HepG2 (cell line): ENCODE results near the gene MGAT1. TPM values are rescaled to one million over a fixed set of nuclear protein-coding genes. Genes with fewer than 3 reads are reported as not detected.
"Not testable (repeated sequence)": the region's sequence is repeated elsewhere in the genome, so short reads cannot be mapped to it uniquely, and the experiment has no call there.

Source experiments
- ATAC-seq: fragments of 200-7000 bp; cut with Tn5 transposase; 3 replicates; pipeline ENCODE4 v1.9.1; 2020; ENCODE audit warnings: mild to moderate bottlenecking, moderate library complexity
- BruUV-seq: library from RNA; stranded (reverse); fragments of 400-500 nt; replicated peaks from 2 replicates; lab custom pipeline; 2021; lab: Mats Ljungman, UMichigan
- CTCF ChIA-PET: fragments of 300-600 bp; formaldehyde crosslinking; extraction: SDS; loops from one replicate; lab custom pipeline; 2021; ENCODE audit warnings: low total read pairs, inconsistent platforms, low intra/inter-chr PET ratio; lab: Yijun Ruan, JAX
- POLR2A ChIA-PET: fragments of 350-600 bp; sonication (Branson Sonifier 250); formaldehyde crosslinking; loops from one replicate; lab custom pipeline; 2020; ENCODE audit warnings: antibody characterized with exemption, inconsistent platforms; lab: Yijun Ruan, JAX
- DNase-seq: peaks from one replicate; pipeline ENCODE4 v3.0.0-alpha.2; 2015; ENCODE audit warnings: low spot score
- FAIRE-seq: peaks from 3 replicates; lab custom pipeline; 2011; peaks lifted over from hg19 to GRCh38; lab: Jason Lieb, UNC
- H2AFZ ChIP-seq: one replicate; pipeline ENCODE4 v1.6.1; 2011; ENCODE audit warnings: low read length, inconsistent platforms
- H3K27ac ChIP-seq: fragments of 300-600 bp; 3 replicates; pipeline ENCODE4 v1.8.0; 2011; ENCODE audit warnings: mixed run types, mild to moderate bottlenecking, mixed read lengths, low read length, inconsistent platforms; ENCODE audit not compliant: insufficient read depth; ENCODE audit errors: extremely low read length
- H3K27me3 ChIP-seq, 2 experiments: fragments of 200-600 bp in 1 of 2; 2 replicates in 1 of 2; 3 replicates in 1 of 2; pipeline versions ENCODE4 v1.6.0 to v1.8.0; 2011; ENCODE audit warnings: low read length in 2 of 2, mild to moderate bottlenecking in 2 of 2, moderate library complexity in 2 of 2, inconsistent platforms in 1 of 2; ENCODE audit not compliant: insufficient read depth in 2 of 2, control insufficient read depth in 1 of 2
- H3K36me3 ChIP-seq, 2 experiments: fragments of 200-600 bp in 1 of 2; replicated peaks in 1 of 2; 2 replicates in 1 of 2; 3 replicates in 1 of 2; pipeline versions ENCODE4 v1.5.1 to v1.8.0; 2011; ENCODE audit warnings: low read length in 2 of 2, inconsistent platforms in 1 of 2; ENCODE audit not compliant: insufficient read depth in 2 of 2, control insufficient read depth in 1 of 2
- H3K4me1 ChIP-seq: 2 replicates; pipeline ENCODE4 v1.5.1; 2012; ENCODE audit warnings: low read length, inconsistent platforms; ENCODE audit not compliant: insufficient read depth
- H3K4me2 ChIP-seq: 2 replicates; pipeline ENCODE4 v1.6.0; 2011; ENCODE audit warnings: low read depth, low read length, inconsistent platforms
- H3K4me3 ChIP-seq, 3 experiments: fragments of 200-600 bp in 1 of 3; sonication (generic), shearing (Covaris generic) in 1 of 3; replicated peaks in 1 of 3; 2 replicates each; pipeline ENCODE4 v1.5.1; 2011 to 2016; ENCODE audit warnings: low read length in 3 of 3, inconsistent platforms in 2 of 3, low read depth in 2 of 3, mild to moderate bottlenecking in 2 of 3, control low read depth in 1 of 3, mixed read lengths in 1 of 3; ENCODE audit not compliant: insufficient read depth in 1 of 3
- H3K79me2 ChIP-seq: one replicate; pipeline ENCODE4 v1.6.1; 2011; ENCODE audit warnings: low read length, inconsistent platforms; ENCODE audit not compliant: insufficient read depth
- H3K9ac ChIP-seq: 2 replicates; pipeline ENCODE4 v1.6.0; 2011; ENCODE audit warnings: mild to moderate bottlenecking, low read depth, low read length, inconsistent platforms; ENCODE audit not compliant: insufficient read depth
- H3K9me3 ChIP-seq: 2 replicates; pipeline ENCODE4 v1.5.1; 2012; ENCODE audit warnings: mild to moderate bottlenecking, low read length
- H4K20me1 ChIP-seq: 2 replicates; pipeline ENCODE4 v1.6.0; 2011; ENCODE audit warnings: inconsistent platforms, mild to moderate bottlenecking, low read length, moderate library complexity; ENCODE audit not compliant: insufficient read depth
- HNF4A ChIP-seq: sonication (generic); formaldehyde crosslinking; IDR thresholded peaks from 2 replicates; pipeline ENCODE4 v1.4.0; 2020; ENCODE audit warnings: missing genetic modification reagents
- NCOR1 ChIP-seq: fragments of 200-600 bp; sonication (generic); IDR thresholded peaks from 2 replicates; pipeline ENCODE4 v1.7.0; 2017; ENCODE audit warnings: antibody characterized with exemption, low read length, borderline replicate concordance
- TRIM24 ChIP-seq: sonication (generic); formaldehyde crosslinking; IDR thresholded peaks from 2 replicates; pipeline ENCODE4 v1.8.0; 2022; ENCODE audit warnings: mild to moderate bottlenecking, missing genetic modification reagents
- ZMYM2 ChIP-seq: sonication (generic); formaldehyde crosslinking; IDR thresholded peaks from 2 replicates; pipeline ENCODE4 v1.8.0; 2022; ENCODE audit warnings: mild to moderate bottlenecking, missing genetic modification reagents
- WGBS: methylation state at CpG from one replicate; pipeline ENCODE4 v1.1.6; 2017; ENCODE audit warnings: low lambda C conversion rate; 5-methylcytosine and 5-hydroxymethylcytosine counted together
- in situ Hi-C: cut with HindIII; loops from 2 replicates; pipeline ENCODE4 v1.10.0; 2017; ENCODE audit warnings: low pct_unique_long_range_greater_than_20kb; ENCODE audit not compliant: extremely low pct_ligation_motif_present
- intact Hi-C: fragments of 100-400 bp; cut with micrococcal nuclease; formaldehyde crosslinking; loops from one replicate; pipeline ENCODE4 v1.10.0; 2022; ENCODE audit not compliant: unreplicated experiment
- polyA plus RNA-seq, 8 experiments: library from polyadenylated mRNA; depleted of rRNA in 3 of 8; stranded (reverse) in 7 of 8; unstranded in 1 of 8; fragments of >200 nt; fragmentation: Illumina TruSeq in 4 of 8; extraction: Trizol in 4 of 8; gene quantifications; 2 replicates each; pipeline versions ENCODE4 v1.2.1 to v1.2.3, GENCODE V29; 2011 to 2016; ENCODE audit warnings: low read depth in 4 of 8, missing spikeins in 1 of 8, mixed read lengths in 1 of 8; ENCODE audit not compliant: insufficient read depth in 1 of 8
- total RNA-seq, 5 experiments: library from RNA; depleted of rRNA; stranded (reverse); fragments of >200 nt; fragmentation: Illumina TruSeq; extraction: Trizol; gene quantifications; 2 replicates each; pipeline ENCODE4 v1.2.3, GENCODE V29; 2016; ENCODE audit warnings: low read depth in 1 of 5

Gene MGAT1
- total and polyA plus RNA-seq, 2 of the 13 experiments (the other 11 are each of a cell fraction or from before 2014, with no cell fraction given): 50.1 to 55.3 TPM

DNA sequence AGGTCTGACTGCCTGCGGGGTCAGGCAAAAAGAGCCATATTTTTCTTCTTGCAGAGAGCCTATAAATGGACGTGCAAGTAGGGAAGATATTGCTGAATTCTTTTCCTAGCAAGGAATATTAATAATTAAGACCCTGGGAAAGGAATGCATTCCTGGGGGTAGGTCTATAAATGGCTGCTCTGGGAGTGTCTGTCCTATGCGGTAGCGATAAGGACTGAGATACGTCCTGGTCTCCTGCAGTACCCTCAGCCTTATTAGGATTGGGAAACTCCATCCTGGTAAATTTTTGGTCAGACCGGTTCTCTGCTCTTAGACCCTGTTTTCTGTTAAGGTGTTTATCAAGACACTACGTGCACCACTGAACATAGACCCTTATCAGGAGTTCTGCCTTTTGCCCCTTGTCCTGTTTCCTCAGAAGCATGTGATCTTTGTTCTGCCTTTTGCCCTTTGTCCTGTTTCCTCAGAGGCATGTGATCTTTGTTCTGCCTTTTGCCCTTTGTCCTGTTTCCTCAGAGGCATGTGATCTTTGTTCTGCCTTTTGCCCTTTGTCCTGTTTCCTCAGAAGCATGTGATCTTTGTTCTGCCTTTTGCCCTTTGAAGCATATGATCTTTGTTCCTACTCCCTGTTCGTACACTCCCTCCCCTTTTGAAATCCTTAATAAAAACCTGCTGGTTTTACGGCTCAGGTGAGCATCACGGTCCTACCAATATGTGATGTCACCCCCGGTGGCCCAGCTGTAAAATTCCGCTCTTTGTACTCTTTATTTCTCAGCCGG, 26.3 kb upstream of the MGAT1 start:
- H3K4me2 ChIP-seq, CTCF ChIA-PET, H4K20me1 ChIP-seq, H3K9ac ChIP-seq, POLR2A ChIA-PET, DNase-seq, H3K36me3 ChIP-seq, H3K79me2 ChIP-seq, intact Hi-C loops, H3K4me3 ChIP-seq, in situ Hi-C loops, H3K27me3 ChIP-seq, FAIRE-seq, BruUV-seq, ATAC-seq, H3K27ac ChIP-seq, H2AFZ ChIP-seq: not testable (repeated sequence)
- peaks cover 14% of the 10 kb centered on the region; the same call in 1 of the 2 replicates for H3K9me3 ChIP-seq
- 76% methylated on average over 13 of the region's 13 CpGs for WGBS
- H3K4me1 ChIP-seq: peaks cover 28% of the 10 kb centered on the region
- TF ChIP-seq TRIM24 (CRISPR knock-in tag) (peak; percentile 68; the same call in 1 of the 2 replicates), NCOR1 (peak; percentile 90), HNF4A (peak; percentile 50; the same call in 1 of the 2 replicates), ZMYM2 (CRISPR knock-in tag) (peak; percentile 52; the same call in 1 of the 2 replicates)

- not testable (repeated sequence) for ATAC-seq
Observed at GRCh38 chr5:180827374-180827773, 24.8 kb upstream of the MGAT1 start.

More at GRCh38 chr5:180827374-180827773, 24.8 kb upstream of the MGAT1 start:
- CTCF ChIA-PET, DNase-seq, H4K20me1 ChIP-seq, intact Hi-C loops, H3K79me2 ChIP-seq, H3K27ac ChIP-seq, FAIRE-seq, H3K27me3 ChIP-seq, H3K4me3 ChIP-seq, H3K36me3 ChIP-seq, H3K4me2 ChIP-seq, H2AFZ ChIP-seq, in situ Hi-C loops, BruUV-seq, H3K9ac ChIP-seq: not testable (repeated sequence)
- POLR2A ChIA-PET: interaction anchor here (1.2 to 4.5 kb wide), 2 partner anchors 10 to 16 kb away, joined by 3 to 22 read pairs; no protein-coding TSS in a partner anchor
- Histone ChIP-seq H3K4me1 (peaks cover 28% of the 10 kb centered on the region), H3K9me3 (peaks cover 14% of the 10 kb centered on the region; the same call in 1 of the 2 replicates)
- WGBS: 71% methylated on average over 4 of the region's 7 CpGs
